Measurements from ENCODE around the gene HOOK2. TPM values are rescaled to one million over a fixed set of nuclear protein-coding genes. Genes with fewer than 3 reads are reported as not detected.

HOOK2 gene
- total and polyA plus RNA-seq, 2 of the 8 experiments (the other 6 are each of a cell fraction or from before 2014, with no cell fraction given), result 23.8 to 63.2 TPM

DNA sequence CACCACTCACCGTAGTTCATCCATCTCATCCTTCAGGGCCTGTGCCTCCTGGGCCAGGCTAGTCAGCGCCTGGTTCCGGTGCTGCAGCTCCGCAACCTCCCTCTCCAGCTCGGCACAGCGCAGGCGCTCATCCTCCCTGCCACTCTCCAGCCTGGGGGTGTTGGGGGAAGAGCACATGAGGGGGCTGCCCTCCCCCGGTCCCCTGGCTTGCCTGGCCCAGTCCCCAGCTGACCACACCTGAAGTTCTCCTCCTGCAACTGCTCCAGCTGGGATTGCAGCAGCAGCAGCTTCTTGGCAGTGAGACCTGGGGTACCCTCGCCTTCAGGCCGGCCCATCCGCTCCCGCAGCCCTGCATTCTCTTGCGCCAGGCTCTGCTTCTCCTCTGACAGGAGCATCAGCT, 4.4 kb downstream of the HOOK2 start (continued):
- TF ChIP-seq CREB1 (IDR thresholded peaks at IDR 0.05), result no peak
- no peak for TF ChIP-seq POU5F1 (IDR thresholded peaks at IDR 0.05; ENCODE audit: low read depth, low read length)
